ENCODE measurements around the gene NPSR1. TPM values are rescaled to one million over a fixed set of nuclear protein-coding genes. Genes with fewer than 3 reads are reported as not detected.
A peak's percentile ranks its signal among the peaks of the same experiment; 100 is the strongest.

Gene NPSR1
- total RNA-seq, 1 experiment from 2014 or later = not detected

- Mint-ChIP-seq H3K4me3 (ENCODE audit: unreplicated experiment) (no peak overlapping the region), H3K36me3 (ENCODE audit: insufficient read depth, unreplicated experiment) (peaks cover 12% of the 10 kb centered on the region), H3K27me3 (ENCODE audit: insufficient read depth, unreplicated experiment) (no peaks in the 10 kb centered on the region), H3K9me3 (ENCODE audit: unreplicated experiment) (no peaks in the 10 kb centered on the region), H3K4me1 (ENCODE audit: insufficient read depth, unreplicated experiment) (peaks cover 4% of the 10 kb centered on the region), H3K27ac (ENCODE audit: low read depth, unreplicated experiment) (no peak overlapping the region)
- intact Hi-C loops (cut with micrococcal nuclease) = no loop called here
- POLR2A ChIA-PET = interaction anchor here (0.6 kb wide), 1 partner anchor 900 kb away, joined by 3 read pairs; no protein-coding TSS in a partner anchor
- no peak for TF ChIP-seq CTCF (IDR thresholded peaks at IDR 0.05; ENCODE audit: unreplicated experiment)
- DNase-seq (ENCODE audit: unreplicated experiment) = no peak
- BruUV-seq (replicated peaks) = no TSS peak
- CTCF ChIA-PET = interaction anchor here (0.6 to 1.2 kb wide), 6 partner anchors 12 to 825 kb away, joined by 3 to 4 read pairs (median 3); no protein-coding TSS in a partner anchor
Measured at GRCh38 chr7:34757570-34758110, 99.6 kb downstream of the NPSR1 start.

DNA sequence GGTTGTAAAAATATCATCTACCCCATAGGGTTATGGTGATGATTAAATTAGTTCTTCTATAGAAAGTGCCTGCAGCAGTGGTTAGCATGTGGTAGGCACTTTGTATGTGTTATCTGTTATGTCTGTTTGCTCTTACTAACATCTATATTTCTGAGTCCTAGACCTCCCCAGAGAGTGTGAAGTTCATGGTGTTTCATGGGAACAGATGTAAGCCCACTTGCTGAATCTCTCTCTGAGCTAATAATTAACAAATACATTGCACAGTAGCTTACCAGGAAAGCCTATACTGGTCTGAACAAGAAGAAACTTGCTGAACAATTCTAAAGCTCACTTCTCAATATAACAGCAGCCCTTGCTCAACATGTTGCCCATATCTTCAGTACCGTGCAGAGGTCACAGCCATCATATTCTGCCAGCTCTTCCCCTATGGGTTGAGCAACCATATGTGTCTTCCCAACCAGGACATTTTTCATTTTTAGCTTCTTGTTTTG lies 100.1 kb downstream of the NPSR1 start:
- BruUV-seq (replicated peaks) = no TSS peak
- Mint-ChIP-seq H3K36me3 (ENCODE audit: insufficient read depth, unreplicated experiment) (peaks cover 11% of the 10 kb centered on the region), H3K4me1 (ENCODE audit: insufficient read depth, unreplicated experiment) (peaks cover 4% of the 10 kb centered on the region), H3K4me3 (ENCODE audit: unreplicated experiment) (no peak overlapping the region), H3K27me3 (ENCODE audit: insufficient read depth, unreplicated experiment) (no peaks in the 10 kb centered on the region), H3K27ac (ENCODE audit: low read depth, unreplicated experiment) (no peak overlapping the region), H3K9me3 (ENCODE audit: unreplicated experiment) (no peaks in the 10 kb centered on the region)
- no peak for TF ChIP-seq CTCF (IDR thresholded peaks at IDR 0.05; ENCODE audit: unreplicated experiment)
- ChIA-PET POLR2A (interaction anchor here (0.6 kb wide), 1 partner anchor 900 kb away, joined by 3 read pairs; no protein-coding TSS in a partner anchor), CTCF (interaction anchor here (0.6 to 1.2 kb wide), 5 partner anchors 12 to 677 kb away, joined by 3 to 4 read pairs (median 3); no protein-coding TSS in a partner anchor)
- intact Hi-C loops (cut with micrococcal nuclease) = no loop called here
- no peak for DNase-seq (ENCODE audit: unreplicated experiment)

DNA sequence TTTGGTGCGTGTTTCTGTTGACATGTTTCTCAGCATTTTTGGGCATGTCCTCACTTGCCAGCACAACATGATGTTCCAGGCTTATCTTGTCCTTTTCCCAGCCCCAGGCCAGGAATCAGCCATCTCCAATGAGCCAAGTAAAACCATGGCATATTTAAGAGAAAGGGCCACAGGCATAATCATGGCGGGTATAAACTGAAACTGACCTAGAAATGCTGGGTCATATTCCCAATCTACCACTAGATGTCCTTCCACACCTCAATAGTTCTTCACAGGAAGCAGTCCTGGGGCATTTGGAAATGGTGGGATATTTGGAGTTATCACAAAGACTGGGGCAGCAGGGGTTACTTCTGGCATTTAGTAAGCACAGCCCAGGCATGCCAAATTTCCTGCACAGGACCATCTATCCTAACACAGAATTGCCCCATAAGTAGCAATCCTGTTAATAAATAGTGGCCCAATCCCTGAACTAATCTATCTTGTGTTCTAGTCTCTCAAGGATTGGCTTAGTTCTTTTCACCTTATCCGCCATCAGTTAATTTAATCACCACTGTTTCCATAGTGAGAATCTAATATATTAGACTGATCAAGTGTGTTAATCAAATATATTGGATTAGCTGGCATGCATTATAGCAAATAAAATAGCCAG lies 101.6 kb downstream of the NPSR1 start:
- peaks cover 4% of the 10 kb centered on the region for H3K4me1 Mint-ChIP-seq (ENCODE audit: insufficient read depth, unreplicated experiment)
- peak; percentile 56 for TF ChIP-seq CTCF (IDR thresholded peaks at IDR 0.05; ENCODE audit: unreplicated experiment)
- peak; percentile 58 for DNase-seq (ENCODE audit: unreplicated experiment)
- CTCF ChIA-PET = interaction anchor here (0.7 to 1.6 kb wide), 3 partner anchors 11 to 225 kb away, joined by 3 to 6 read pairs (median 5); no protein-coding TSS in a partner anchor
- H3K36me3 Mint-ChIP-seq (ENCODE audit: insufficient read depth, unreplicated experiment) = peaks cover 4% of the 10 kb centered on the region
- POLR2A ChIA-PET = no interaction called here
- H3K4me3 Mint-ChIP-seq (ENCODE audit: unreplicated experiment) = no peak overlapping the region
- H3K27ac Mint-ChIP-seq (ENCODE audit: low read depth, unreplicated experiment) = peak overlapping the region; percentile 44
- no peaks in the 10 kb centered on the region for H3K9me3 Mint-ChIP-seq (ENCODE audit: unreplicated experiment)
- BruUV-seq (replicated peaks) = no TSS peak
- intact Hi-C loops (cut with micrococcal nuclease) = loop anchor here (1.0 kb wide), 1 partner anchor 276 kb away; no protein-coding TSS in a partner anchor
- no peaks in the 10 kb centered on the region for H3K27me3 Mint-ChIP-seq (ENCODE audit: insufficient read depth, unreplicated experiment)

GRCh38 chr7:34760271-34760670 lies 102.3 kb downstream of the NPSR1 start:
- Mint-ChIP-seq H3K36me3 (ENCODE audit: insufficient read depth, unreplicated experiment) (no peaks in the 10 kb centered on the region), H3K27ac (ENCODE audit: low read depth, unreplicated experiment) (no peak overlapping the region), H3K4me3 (ENCODE audit: unreplicated experiment) (no peak overlapping the region), H3K27me3 (ENCODE audit: insufficient read depth, unreplicated experiment) (no peaks in the 10 kb centered on the region), H3K9me3 (ENCODE audit: unreplicated experiment) (no peaks in the 10 kb centered on the region), H3K4me1 (ENCODE audit: insufficient read depth, unreplicated experiment) (peaks cover 4% of the 10 kb centered on the region)
- ChIA-PET CTCF (interaction anchor here (0.7 to 1.6 kb wide), 4 partner anchors 10 to 225 kb away, joined by 3 to 6 read pairs (median 4); no protein-coding TSS in a partner anchor), POLR2A (no interaction called here)
- TF ChIP-seq CTCF (IDR thresholded peaks at IDR 0.05; ENCODE audit: unreplicated experiment) = no peak
- DNase-seq (ENCODE audit: unreplicated experiment) = no peak
- no TSS peak for BruUV-seq (replicated peaks)
- intact Hi-C loops (cut with micrococcal nuclease) = no loop called here
